A549 (cell line): Measurements from ENCODE around the gene FAM20B.

Experiments used
- BHLHE40 ChIP-seq: IDR thresholded peaks from 2 replicates; pipeline ENCODE4 v1.6.1; 2012; ENCODE audit warnings: low read depth, low read length, inconsistent platforms
- CTCF ChIP-seq: fragments of >200 bp; sonication (Bioruptor Twin); formaldehyde crosslinking; IDR thresholded peaks from 3 replicates; pipeline ENCODE4 v1.5.1; 2016
- ELK1 ChIP-seq: fragments of 150-350 bp; IDR thresholded peaks from 2 replicates; pipeline ENCODE4 v1.6.1; 2014; ENCODE audit warnings: low read depth, mild to moderate bottlenecking, low read length
- JUN ChIP-seq, 2 experiments: fragments of >200 bp; sonication (Bioruptor Twin); formaldehyde crosslinking; IDR thresholded peaks; 2 replicates in 1 of 2; 3 replicates in 1 of 2; pipeline ENCODE4 v1.6.1; 2016 to 2017
- MAFK ChIP-seq: fragments of 450-650 bp; IDR thresholded peaks from 2 replicates; pipeline ENCODE4 v1.6.1; 2014; ENCODE audit not compliant: partially characterized antibody
- POLR2A ChIP-seq: IDR thresholded peaks from 2 replicates; pipeline ENCODE4 v1.6.1; 2012; ENCODE audit warnings: mild to moderate bottlenecking, low read length
- RAD21 ChIP-seq, 2 experiments: fragments of >200 bp in 1 of 2; sonication (Bioruptor Twin) in 1 of 2; formaldehyde crosslinking in 1 of 2; IDR thresholded peaks in 1 of 2; conservative IDR thresholded peaks in 1 of 2; 2 replicates in 1 of 2; 3 replicates in 1 of 2; pipeline ENCODE4 v1.6.1; 2012 to 2018; ENCODE audit warnings: inconsistent platforms in 1 of 2
- SMC3 ChIP-seq: fragments of >200 bp; sonication (Bioruptor Twin); formaldehyde crosslinking; IDR thresholded peaks from 3 replicates; pipeline ENCODE4 v1.6.1; 2018; ENCODE audit warnings: inconsistent platforms
- ZNF302 ChIP-seq: fragments of 250-450 bp; sonication (Bioruptor Pico); IDR thresholded peaks from 2 replicates; pipeline ENCODE4 v1.9.0; 2021; ENCODE audit warnings: inconsistent platforms, mild to moderate bottlenecking, moderate library complexity

GRCh38 chr1:179082999-179083335 lies 57.3 kb downstream of the FAM20B start:
- TF ChIP-seq MAFK (no peak), BHLHE40 (no peak), SMC3 (no peak), CTCF (no peak), ELK1 (no peak), ZNF302 (CRISPR knock-in tag) (no peak), JUN (IDR thresholded peaks at IDR 0.05) (no peak), POLR2A (no peak), RAD21 (conservative IDR thresholded peaks at IDR 0.05 in 1 of 2, IDR thresholded peaks at IDR 0.05 in 1 of 2) (no peak)
